Ureter (tissue), 1 donor: Measurements from ENCODE around the gene ATP6V0C. TPM values are rescaled to one million over a fixed set of nuclear protein-coding genes. Genes with fewer than 3 reads are reported as not detected.
"Not testable (repeated sequence)": the region's sequence is repeated elsewhere in the genome, so short reads cannot be mapped to it uniquely, and the experiment has no call there.

ENCODE experiments used
- DNase-seq: peaks from one replicate; pipeline ENCODE4 v3.0.0-alpha.2; 2020; ENCODE audit warnings: low spot score
- total RNA-seq: library from RNA; stranded (reverse); gene quantifications from one replicate; pipeline ENCODE4 v1.2.4, GENCODE V29; 2023
- donor health status: DM: yes; HTN: yes; CAD: no.

ATP6V0C gene
- total RNA-seq, 1 donor from 2014 or later, result 170 TPM

DNA sequence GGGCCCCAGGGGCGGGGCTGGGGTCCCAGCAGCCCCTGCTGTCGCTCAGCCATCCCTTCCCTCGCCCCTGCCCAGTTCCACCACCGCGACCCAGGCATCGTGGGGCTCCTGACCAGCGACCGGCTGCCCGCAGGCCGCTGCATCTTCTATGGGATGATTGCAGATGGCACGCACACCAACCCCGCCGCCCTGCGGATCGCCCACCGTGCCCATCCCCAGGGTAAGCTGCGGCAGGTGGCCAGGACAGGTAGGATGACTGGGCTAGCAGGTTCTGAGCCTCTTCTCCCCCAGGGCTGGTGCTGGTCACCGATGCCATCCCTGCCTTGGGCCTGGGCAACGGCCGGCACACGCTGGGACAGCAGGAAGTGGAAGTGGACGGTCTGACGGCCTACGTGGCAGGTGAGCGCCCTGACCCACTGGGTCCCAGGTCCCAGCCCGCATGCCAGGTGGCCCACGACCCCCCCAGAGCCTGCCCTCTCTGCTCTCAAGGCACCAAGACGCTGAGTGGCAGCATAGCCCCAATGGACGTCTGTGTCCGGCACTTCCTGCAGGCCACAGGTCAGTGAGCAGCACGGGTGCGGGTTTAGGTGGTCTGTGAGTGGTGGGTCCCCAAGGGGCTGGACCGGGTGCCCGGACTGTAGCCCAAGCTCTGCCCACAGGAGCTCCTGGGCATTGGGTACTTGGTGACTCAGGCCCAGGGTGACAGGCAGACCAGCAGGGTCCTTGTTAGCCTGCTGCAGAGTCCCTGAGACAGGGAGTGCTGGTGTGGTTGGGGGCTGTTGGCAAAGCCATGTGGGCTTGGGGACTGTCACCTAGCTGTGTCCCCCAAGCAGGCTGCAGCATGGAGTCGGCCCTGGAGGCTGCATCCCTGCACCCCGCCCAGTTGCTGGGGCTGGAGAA lies 14.7 kb downstream of the ATP6V0C start:
- DNase-seq, result no peak

DNA sequence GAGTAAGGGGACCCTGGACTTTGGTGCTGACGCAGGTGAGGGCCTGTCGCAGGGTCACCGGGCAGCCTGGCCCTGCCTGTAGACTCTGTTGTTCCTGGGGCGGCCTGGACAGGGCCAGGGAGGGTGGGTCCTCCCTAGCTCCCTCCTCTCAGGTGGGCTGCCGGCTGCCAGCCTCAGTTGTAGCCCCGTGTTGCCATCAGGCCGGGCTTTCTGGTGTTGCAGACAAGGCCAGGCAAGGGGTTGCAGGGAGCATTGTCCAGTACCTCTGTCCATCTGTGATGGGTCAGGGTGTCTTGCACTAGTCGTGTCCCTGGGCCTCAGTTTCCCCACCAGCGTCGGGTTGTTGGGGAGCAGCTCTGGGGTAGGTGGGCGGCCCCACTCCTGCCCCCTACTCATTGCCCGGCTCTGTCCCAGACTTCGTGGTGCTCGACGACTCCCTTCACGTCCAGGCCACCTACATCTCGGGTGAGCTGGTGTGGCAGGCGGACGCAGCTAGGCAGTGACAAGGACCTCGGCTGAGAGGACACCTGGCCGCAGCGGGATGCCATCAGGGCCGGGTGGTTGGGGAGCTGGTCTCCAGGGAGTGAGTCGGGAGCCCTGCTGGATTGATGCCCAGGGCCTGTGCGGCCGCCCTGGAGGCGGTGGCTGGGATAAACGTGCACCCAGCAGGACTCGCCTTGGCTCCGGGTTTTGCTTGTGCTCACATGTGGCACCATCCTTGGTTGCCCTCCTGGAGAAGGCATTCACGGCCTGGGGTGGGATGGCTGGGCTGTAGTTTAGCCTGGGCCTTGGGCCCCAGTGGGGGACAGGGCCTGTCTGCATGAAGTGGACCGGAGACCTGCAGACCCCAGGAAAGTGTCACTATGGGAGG lies 15.5 kb downstream of the ATP6V0C start:
- DNase-seq, result peak; percentile 45

DNA sequence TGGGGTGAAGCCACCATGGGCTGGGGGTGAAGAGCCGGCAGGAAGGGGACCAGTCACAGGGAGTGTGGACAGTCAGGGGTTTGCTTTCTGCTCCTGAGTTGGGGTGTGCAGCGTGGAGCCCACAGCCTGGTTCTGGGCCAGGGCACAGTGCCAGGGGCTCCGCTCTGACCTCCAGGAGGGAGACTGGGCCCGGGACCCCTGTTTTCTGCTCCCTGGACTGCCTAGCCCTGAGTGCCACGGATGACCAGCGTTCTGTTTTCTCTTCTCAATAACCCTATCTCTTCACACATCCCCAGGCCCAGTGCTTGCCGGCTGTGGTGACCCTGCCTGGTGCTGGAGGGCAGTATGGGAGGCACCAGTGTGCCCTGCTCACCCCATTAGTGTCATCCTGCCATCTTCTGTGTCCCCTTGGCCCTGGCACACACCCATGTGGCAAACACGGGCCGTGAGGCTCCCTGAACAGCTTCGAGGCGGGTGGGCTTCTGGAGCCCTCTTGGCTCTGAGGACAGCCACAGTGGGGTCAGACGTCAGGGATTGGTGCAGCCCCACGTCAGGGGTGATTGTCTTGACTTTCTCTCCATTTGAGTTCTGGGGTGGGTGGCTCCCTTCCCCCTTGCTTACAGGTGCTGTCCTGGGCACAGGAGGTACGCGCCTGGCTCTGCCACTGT lies 16.3 kb downstream of the ATP6V0C start:
- DNase-seq, result peak; percentile 48

DNA sequence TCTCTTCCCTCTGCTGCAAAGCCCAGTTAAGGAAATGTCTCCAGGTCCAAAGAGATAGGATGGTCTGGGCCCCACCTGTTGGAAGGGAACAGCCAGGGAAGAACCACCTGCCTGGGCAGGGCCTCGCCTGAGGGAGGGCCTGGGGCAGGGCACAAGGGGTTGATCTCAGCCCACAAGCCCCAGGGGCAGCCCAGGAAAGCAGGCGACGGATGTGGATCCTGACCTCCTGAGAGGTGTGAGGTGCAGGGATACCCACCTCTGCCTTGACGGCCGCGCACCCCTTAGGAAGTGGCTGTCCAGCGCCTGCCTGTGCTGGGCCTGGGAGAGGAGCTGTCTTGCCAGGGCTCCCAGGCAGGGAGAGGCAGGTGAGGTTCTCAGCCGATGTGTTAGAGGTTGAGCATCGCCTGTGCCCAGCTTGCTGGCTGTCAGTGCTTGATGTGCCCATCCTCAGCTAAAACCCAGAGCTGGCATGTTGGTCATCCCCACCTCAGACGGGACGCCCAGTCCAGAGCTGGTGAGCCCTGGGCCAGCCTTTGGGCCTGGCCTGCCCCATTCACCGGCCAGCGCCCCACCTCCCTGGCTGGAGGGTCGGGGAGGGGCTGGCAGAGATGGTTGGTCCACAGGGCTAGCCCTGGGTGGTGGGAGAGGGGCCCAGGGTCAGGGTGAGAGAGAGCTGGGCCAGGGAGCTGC lies 17.0 kb downstream of the ATP6V0C start:
- DNase-seq, result peak; percentile 45

DNA sequence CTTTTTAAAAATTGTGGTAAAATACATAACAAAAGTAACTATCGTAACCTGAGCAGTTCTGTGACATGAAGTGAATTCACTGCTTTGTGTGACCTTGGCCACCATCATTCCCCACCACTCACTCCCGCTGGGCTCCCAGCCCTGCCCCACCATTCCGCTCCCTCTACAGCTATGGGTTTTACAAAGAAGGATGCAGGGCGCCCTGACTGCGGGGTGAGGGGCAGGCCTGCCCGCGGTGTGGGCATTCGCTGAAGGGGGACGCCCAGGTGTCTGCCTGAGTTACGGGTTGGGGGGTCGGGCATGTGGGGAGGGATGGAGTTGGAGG lies 17.6 kb downstream of the ATP6V0C start, which contains the start of gene CEMP1:
Gene CEMP1, minus strand, starts transcription at position 38 of the 325 bp plus-strand sequence. CDS start 335 bp downstream, outside the sequence.
- peak; percentile 57 for DNase-seq

DNA sequence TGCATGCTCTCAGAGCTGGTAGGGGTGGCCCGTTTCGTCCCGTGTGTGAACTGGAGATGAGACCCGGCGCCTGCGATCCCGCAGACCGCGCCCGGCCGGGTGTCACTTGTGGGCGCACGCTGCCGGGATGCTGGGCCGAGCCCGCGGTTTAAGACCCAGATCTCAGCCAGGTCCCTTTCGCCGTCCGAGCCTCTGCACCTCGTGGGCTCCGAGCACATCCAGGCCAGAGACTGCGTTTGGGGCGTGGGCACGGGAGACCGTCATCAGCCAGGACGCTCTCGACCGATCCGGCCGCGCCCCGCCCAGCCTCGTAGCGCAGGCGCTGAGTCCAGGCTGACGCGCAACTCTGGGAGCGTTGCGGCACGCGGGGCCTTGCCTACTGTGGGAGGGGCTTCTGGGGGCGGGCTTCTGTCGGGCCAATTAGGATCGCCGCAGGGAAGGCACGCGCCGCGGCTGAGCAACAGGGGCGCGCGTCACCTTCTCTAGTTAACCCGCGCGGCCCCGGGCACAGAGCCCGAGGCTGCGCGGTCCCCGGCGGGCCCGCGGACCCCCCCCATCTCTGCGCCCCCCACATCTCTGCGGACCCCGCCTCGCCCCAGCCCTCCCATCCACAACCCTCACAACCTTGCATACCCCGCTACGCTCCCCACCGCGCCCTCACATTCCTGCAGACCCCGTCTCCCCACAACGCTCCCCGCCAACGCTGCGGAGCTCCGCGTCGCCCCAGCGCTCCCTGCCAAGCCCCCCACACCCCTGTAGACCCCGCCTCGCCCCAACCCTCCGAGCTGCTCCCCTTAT lies 18.1 kb downstream of the ATP6V0C start:
- DNase-seq, result peak; percentile 98

DNA sequence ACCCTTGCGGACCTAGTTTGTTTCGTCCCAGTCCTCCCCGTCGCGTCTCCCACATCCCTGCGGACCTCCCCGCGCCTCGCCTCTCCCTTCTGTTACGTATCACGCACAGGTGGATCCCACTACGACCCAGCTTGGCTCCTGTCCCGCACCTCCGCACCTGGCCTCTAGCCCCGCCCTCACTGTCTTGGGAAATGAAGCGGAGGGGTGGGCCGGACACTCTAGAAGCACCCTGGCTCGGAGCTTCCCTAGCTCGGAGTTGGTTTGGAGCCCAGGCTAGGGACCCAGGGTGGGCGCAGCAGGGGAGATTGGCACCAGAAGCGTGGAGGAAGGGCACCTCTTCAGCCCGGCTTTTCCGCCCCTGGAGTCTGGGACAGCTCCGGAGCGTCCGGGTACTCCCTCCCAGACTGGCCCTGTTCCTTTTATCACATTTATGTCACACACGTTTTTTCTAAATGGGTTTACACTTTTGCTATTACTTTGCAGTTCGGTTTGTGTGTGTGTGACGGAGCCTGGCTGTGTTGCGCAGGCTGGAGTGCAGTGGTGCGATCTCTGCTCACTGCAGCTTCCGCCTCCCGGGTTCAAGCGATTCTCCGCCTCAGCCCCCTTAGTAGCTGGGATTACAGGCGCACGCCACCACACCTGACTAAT lies 18.9 kb downstream of the ATP6V0C start:
- peak; percentile 79 for DNase-seq

DNA sequence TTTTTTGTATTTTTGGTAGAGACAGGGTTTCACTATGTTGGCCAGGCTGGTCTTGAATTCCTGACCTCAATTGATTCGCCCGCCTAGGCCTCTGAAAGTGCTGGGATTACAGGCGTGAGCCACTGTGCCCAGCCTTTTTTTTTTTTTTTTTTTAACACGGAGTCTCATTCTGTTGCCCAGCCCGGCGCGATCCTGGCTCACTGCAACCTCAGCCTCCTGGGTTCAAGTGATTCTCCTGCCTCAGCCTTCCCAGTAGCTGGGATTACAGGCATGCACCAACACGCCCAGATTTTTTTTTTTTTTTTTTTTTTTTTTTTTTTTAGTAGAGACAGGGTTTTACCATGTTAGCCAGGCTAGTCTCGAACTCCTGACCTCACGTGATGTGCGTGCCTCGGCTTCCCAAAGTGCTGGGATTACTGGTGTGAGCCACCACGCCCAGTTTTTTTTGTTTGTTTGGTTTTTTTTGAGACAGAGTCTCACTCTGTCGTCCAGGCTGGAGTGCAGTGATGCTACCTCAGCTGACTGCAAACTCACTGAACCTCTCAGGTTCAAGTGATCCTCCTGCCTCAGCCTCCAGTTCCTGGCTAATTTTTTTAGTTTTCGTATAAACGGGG lies 19.5 kb downstream of the ATP6V0C start:
- peak; percentile 44 for DNase-seq

DNA sequence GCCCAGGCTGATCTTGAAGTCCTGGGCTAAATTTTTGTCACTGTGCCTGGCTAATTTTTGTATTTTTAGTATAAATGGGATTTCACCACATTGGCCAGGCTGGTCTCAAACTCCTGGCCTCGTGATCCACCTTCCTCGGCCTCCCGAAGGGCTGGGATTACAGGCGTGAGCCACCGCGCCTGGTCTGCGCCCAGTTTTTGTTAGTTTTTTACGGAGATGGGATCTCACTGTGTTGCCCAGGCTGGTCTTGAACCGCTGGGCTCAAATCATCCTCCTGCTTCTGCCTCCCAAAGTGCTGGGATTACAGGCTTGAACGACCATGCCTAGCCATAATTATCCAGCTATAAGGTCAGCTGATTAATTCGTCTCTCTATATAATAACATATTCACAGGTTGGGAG lies 20.2 kb downstream of the ATP6V0C start:
- no peak for DNase-seq

DNA sequence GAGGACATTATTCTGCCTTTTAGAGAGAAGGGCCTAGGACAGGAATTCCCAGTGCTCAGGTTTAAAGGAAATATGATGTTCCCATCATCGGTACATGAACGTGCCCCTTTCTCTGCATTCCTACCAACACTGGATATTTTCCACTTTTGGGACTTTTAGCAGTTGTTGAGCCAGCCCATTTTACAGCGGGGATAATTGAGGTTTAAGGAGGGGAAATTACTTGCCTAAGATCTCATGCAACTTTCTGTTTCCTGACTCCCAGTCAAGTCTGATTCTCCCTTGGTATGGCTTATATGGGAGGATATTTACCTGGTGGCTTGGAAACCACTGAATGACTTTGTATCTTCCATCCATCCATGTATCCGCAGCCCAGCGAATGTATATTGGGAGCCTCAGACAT lies 20.6 kb downstream of the ATP6V0C start:
- DNase-seq, result not testable (repeated sequence)

DNA sequence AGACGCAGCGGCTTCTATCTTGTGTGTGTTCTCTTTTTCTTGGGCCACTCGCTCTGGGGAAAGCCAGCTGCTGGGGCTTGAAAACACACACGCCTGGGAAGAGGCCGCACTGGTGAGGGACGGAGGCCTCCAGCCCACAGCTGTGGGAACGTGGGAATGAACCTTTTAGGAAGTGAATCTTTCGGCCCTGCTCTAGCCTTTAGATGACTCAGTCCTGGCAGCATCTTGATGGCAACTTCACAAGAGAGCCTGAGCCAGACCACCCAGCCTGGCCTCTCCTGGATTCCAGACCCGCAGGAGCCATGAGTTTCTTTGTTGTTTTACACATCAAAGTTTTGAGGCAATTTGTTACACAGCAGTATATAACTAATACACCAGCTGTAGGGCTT lies 21.9 kb downstream of the ATP6V0C start:
- DNase-seq, result no peak

DNA sequence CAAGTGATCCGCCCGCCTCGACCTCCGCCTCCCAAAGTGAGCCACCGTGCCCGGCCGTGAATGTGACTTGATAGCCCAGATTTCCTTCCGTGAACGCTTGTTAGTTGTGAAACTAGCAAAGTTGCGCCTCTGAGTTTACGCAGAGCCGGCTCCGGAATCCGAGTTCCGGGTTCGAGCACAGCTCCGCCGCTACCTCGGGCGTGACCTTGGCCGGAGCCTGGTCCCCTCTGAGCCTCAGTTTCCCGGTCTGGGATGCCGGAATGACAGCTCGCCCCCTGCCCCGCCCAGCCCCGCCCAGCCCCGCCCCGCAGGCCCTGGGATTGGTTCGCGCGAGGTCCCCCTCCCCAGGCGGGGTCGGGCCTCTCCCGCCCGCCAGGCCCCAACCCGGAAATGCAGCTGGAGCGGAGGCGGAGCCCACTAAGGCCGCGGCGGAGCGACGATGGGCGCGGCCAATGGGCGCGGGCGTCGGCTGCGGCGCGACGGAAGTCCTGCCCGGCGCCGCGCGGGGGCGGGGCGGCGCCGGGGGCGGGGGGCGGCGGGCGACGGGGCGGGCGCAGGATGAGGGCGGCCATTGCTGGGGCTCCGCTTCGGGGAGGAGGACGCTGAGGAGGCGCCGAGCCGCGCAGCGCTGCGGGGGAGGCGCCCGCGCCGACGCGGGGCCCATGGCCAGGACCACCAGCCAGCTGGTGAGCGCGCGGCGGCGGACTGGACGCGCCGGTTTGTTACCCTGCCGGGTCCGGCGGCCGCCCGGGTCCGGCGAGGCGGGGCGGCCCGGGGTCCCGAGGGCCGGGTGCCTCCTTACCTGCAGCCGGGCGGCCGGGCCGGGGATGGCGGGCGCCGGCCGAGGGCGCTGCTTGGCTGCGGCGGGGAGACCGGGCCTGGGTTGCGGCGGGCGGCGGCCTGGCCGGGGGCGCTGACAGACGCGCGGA lies 24.0 kb downstream of the ATP6V0C start, which contains the start of gene PDPK1:
Gene PDPK1, plus strand, starts transcription at position 571 of the 929 bp plus-strand sequence. Its CDS starts 92 bp downstream, at position 663.
- peak; percentile 94 for DNase-seq

DNA sequence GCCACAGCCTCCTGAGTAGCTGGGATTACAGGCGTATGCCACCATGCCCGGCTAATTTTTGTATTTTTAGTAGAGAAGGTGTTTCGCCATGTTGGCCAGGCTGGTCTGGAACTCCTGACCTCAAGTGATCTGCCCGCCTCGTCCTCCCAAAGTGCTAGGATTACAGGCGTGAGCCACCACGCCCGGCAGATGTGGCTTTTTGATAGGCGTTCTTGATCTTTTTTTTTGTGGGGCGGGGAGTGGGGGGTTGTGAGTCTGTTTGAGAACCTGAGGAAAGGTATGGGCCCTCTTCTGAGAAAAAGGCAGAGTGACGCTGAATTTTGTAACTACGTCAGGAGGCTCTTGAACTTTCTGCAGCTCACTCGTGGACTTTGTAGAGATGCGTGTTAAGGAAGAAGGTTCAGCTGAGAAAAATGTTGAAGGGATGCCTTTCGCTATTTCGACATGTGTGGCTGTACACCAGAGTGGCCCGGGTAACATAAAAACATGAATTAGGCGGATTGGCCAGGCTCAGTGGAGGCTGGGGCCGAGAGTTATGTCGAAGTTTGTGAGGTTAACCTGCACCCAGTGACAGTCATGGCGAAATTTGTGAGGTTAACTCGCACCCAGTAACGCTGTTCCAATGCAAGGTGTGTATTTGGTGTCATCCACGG lies 25.6 kb downstream of the ATP6V0C start:
- DNase-seq, result not testable (repeated sequence)

DNA sequence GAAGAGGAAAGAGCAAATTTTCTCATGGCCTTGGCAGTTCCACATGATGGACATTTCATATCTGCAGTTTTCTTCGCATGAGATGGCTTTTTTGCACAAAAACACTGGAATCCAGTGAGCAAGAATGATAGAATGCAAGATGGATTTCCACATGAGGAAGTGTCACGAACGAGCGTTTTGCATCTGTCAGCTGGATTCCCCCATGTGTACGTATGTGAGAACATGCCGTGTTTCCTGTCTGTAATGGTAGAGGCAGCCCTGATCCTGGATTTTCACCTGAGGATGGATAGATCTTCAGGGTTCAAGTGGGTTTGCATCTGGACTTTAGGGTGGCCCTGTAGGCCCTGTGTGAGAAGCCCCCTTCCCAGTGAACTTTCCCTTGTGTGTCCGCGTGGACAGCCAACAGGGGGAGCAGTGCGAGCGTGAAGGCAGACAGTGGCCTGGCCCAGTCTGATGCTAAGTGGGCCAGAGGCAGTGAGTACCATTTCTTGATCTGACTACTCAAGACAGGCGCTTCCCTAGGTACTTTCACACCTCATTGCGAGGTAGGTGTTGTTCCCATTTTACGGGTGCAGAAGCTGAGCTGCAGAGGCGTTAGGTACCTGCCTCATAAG lies 26.2 kb downstream of the ATP6V0C start:
- DNase-seq, result not testable (repeated sequence)

DNA sequence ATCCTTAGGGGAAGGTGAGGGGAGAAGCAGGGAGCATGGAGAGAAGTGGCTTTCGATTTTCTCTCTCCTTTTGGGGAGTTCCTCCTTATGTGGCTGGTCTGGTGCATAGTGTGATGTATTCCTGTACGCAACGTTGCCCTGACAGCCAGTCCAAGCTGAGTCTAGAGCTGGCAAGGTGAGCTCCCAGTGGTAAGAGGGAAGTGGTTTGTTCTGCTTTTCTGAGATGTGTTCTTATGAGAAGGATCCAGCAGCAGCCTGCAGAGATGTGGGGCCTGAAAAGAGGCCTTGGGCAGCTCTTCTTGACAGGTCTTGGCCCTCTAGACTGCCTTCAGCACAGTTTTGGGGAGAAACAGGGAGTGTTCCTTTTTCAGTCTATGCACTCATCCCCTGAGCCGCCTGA lies 27.2 kb downstream of the ATP6V0C start:
- DNase-seq, result not testable (repeated sequence)

DNA sequence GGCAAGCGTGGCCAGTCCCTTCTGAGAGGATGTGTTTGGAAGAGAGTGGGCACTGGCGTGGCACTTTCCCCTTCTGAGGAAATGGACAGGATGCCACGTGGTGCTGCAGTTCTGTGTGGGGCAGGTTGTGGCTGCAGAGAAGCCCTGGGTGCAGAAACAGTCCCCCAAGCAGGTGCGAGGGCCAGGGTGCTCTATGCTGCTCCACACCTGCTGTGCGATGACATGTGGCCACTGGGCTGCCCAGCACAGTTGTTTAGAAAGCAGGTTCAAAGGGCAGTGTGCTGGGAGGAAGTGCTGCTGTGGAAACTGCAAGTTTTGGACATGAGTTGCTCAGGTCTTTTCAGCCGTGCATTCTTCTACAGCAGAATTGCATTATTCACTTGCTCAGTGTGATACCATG lies 27.7 kb downstream of the ATP6V0C start:
- DNase-seq, result not testable (repeated sequence)

DNA sequence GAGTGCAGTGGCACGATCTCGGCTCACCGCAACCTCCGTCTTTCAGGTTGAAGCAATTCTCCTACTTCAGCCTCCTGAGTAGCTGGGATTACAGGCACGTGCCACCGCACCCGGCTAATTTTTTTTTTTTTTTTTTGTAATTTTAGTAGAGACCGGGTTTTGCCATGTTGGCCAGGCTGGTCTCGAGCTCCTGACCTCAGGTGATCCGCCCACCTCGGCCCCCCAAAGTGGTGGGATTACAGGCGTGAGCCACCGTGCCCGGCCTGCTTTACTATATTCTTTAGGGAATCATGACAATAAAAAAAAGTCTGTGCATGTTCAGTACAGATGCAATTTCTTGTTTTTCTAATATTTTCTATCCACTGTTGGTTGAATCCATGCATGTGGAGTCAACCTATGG lies 30.0 kb downstream of the ATP6V0C start:
- DNase-seq, result not testable (repeated sequence)
